Testis (tissue), 2 donors: ENCODE results near the gene AIM2.

ENCODE experiments used
- POLR2A ChIP-seq: fragments of 450-650 bp; IDR thresholded peaks from one replicate; pipeline ENCODE4 v1.6.1; 2017; ENCODE audit warnings: antibody characterized with exemption, mild to moderate bottlenecking, moderate library complexity
- TF ChIP-seq, protein P1 (sequence below), 3 experiments: fragments of 450-650 bp in 2 of 3; fragments of 200-600 bp in 1 of 3; sonication (generic) in 1 of 3; IDR thresholded peaks; one replicate each; pipeline ENCODE4 v1.5.1; 2016 to 2019; ENCODE audit warnings: antibody characterized with exemption in 3 of 3, mild to moderate bottlenecking in 2 of 3, moderate library complexity in 1 of 3

DNA sequence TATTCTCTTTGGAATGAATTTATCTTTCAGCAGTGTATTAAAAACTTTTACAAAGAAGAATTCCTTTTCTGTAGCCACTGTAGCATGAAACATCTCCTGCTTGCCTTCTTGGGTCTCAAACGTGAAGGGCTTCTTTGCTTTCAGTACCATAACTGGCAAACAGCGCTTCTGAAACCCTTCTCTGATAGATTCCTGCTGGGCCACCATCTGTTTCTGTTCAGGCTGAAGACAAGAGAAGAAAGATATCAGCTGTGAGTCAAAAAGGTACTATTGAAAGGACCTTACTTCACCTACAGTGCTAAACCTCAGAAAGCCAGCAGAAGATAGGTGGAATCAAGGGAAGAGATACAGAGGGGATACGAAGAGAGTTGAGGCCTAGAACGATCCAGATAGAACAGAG is 10.5 kb downstream of the AIM2 start:
- TF ChIP-seq, protein P1, sequence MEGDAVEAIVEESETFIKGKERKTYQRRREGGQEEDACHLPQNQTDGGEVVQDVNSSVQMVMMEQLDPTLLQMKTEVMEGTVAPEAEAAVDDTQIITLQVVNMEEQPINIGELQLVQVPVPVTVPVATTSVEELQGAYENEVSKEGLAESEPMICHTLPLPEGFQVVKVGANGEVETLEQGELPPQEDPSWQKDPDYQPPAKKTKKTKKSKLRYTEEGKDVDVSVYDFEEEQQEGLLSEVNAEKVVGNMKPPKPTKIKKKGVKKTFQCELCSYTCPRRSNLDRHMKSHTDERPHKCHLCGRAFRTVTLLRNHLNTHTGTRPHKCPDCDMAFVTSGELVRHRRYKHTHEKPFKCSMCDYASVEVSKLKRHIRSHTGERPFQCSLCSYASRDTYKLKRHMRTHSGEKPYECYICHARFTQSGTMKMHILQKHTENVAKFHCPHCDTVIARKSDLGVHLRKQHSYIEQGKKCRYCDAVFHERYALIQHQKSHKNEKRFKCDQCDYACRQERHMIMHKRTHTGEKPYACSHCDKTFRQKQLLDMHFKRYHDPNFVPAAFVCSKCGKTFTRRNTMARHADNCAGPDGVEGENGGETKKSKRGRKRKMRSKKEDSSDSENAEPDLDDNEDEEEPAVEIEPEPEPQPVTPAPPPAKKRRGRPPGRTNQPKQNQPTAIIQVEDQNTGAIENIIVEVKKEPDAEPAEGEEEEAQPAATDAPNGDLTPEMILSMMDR (IDR thresholded peaks at IDR 0.05): no peak
- no peak for TF ChIP-seq POLR2A
